Immature natural killer cell (primary cell): ENCODE data around the gene ENG. TPM values are rescaled to one million over a fixed set of nuclear protein-coding genes. Genes with fewer than 3 reads are reported as not detected.

Experiments
- DNase-seq, 3 donors: peaks; one replicate each; pipeline ENCODE4 v3.0.0; 2022; ENCODE audit warnings: mixed read lengths in 1 of 3
- H3K27ac Mint-ChIP-seq, 6 donors: one replicate each; pipeline ENCODE4 v1.8.0; 2020; ENCODE audit warnings: mixed read lengths in 6 of 6, mild to moderate bottlenecking in 5 of 6, inconsistent platforms in 4 of 6, moderate library complexity in 3 of 6
- H3K27me3 Mint-ChIP-seq, 3 donors: one replicate each; pipeline ENCODE4 v1.8.0; 2020 to 2021; ENCODE audit warnings: low read depth in 3 of 3, mild to moderate bottlenecking in 3 of 3, mixed read lengths in 3 of 3, moderate library complexity in 3 of 3, inconsistent platforms in 1 of 3
- H3K36me3 Mint-ChIP-seq, 3 donors: one replicate each; pipeline ENCODE4 v1.8.0; 2020; ENCODE audit warnings: mixed read lengths in 3 of 3, inconsistent platforms in 2 of 3, mild to moderate bottlenecking in 2 of 3
- H3K4me1 Mint-ChIP-seq, 2 donors: one replicate each; pipeline ENCODE4 v1.8.0; 2020; ENCODE audit warnings: inconsistent platforms in 2 of 2, mild to moderate bottlenecking in 2 of 2, mixed read lengths in 2 of 2, moderate library complexity in 1 of 2
- H3K4me3 Mint-ChIP-seq, 5 donors: one replicate each; pipeline ENCODE4 v1.8.0; 2020; ENCODE audit warnings: mild to moderate bottlenecking in 5 of 5, mixed read lengths in 5 of 5, inconsistent platforms in 3 of 5, moderate library complexity in 3 of 5
- H3K9me3 Mint-ChIP-seq, 6 donors: one replicate each; pipeline ENCODE4 v1.8.0; 2020; ENCODE audit warnings: mild to moderate bottlenecking in 6 of 6, mixed read lengths in 6 of 6, inconsistent platforms in 4 of 6, moderate library complexity in 3 of 6
- polyA plus RNA-seq, 3 donors: library from polyadenylated mRNA; unstranded; fragments of 300-500 nt; fragmentation: Illumina TruSeq; gene quantifications; one replicate each; pipeline ENCODE4 v1.2.3, GENCODE V29; 2021

The ENG gene
- polyA plus RNA-seq, 3 donors from 2014 or later = 7.2 to 12.1 (median 8.6) TPM

DNA sequence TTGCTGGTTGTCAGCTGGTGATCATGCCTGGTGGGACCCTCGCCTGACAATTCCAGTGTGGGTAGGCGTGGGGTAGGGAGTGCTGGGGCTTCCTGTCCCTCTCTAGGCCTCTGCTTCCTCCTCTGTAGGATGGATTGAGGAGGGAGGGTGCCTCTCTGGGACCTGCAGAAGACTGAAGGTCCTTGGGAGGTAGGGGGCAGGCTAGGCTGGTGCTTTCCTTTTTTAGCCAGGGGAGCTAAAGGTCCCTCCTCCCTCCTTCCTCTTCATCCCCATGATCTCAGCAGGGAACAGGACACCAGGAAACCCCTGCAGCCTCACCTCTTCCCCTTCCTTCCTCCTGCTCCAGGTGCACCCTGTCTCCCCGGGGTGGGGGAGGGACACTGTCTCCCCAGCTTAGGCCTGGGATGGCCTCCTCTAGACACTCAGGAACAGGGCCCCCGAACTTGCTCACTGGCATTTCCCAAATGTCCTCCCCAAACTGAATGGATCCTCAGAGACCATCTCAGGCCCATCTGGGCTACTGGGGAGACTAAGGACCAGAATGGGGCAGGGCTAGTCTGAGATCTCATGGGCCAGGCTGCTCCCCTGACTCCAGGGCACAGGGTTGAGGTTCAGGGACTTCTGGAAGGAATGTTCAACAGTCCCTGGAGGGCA, 84.4 kb downstream of the ENG start:
- Mint-ChIP-seq H3K4me3 (peak overlapping the region; percentile 86 to 91 (median 89)), H3K4me1 (peaks cover 76 to 80% of the 10 kb centered on the region in 2 donors), H3K36me3 (peaks cover 10 to 35% (median 20%) of the 10 kb centered on the region in 3 donors), H3K9me3 (no peaks in the 10 kb centered on the region), H3K27ac (peak overlapping the region; percentile 94 to 98 (median 97)), H3K27me3 (peaks cover 0 to 7% (median 0%) of the 10 kb centered on the region in 3 donors)
- DNase-seq = no peak

DNA sequence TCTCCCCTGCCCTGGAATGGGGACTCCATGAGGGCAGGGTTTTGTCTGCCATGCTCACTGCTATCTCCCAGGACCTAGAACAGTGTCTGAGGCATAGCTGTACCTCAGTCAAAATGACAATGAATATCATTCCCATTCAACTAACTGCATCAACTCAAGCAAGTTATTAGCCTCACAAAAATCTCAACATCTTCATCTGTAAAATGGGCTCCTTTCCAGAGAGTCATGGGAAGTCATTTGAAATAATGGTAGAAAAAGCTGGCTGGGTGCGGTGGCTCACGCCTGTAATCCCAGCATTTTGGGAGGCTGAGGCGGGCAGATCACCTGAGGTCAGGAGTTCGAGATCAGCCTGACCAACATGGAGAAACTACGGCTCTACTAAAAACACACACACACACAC, 85.4 kb downstream of the ENG start:
- Mint-ChIP-seq H3K27me3 (peaks cover 0 to 7% (median 0%) of the 10 kb centered on the region in 3 donors), H3K4me3 (peak overlapping the region; percentile 38 to 86 (median 60)), H3K27ac (peak overlapping the region; percentile 76 to 98 (median 95)), H3K4me1 (peaks cover 78 to 82% of the 10 kb centered on the region in 2 donors), H3K9me3 (no peaks in the 10 kb centered on the region), H3K36me3 (peaks cover 11 to 36% (median 18%) of the 10 kb centered on the region in 3 donors)
- no peak for DNase-seq

DNA sequence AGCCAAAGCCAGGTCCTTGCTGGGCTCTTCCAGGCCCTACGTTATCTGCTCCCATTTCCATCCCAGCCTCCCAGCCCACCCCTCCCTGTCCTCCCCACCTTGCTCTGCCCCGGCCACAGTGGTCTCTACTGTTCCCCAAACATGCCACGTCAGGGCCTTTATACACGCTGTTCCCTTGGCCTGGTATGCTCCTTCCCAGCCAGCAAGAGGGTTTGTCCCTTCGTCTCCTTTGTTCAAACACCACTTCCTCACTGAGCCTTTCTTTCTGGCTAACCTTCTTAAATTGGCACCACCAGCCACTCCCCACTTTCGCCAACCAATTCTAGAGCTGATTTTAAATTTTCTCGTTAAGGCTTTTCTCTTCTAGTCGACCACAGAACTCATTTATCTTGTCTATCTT, 85.8 kb downstream of the ENG start:
- H3K27me3 Mint-ChIP-seq = peaks cover 0 to 7% (median 0%) of the 10 kb centered on the region in 3 donors
- H3K4me1 Mint-ChIP-seq = peaks cover 79 to 83% of the 10 kb centered on the region in 2 donors
- H3K4me3 Mint-ChIP-seq = peak overlapping the region; percentile 38 to 86 (median 60)
- peak overlapping the region; percentile 76 to 98 (median 95) for H3K27ac Mint-ChIP-seq
- H3K9me3 Mint-ChIP-seq = no peaks in the 10 kb centered on the region
- no peak for DNase-seq
- peaks cover 11 to 36% (median 16%) of the 10 kb centered on the region in 3 donors for H3K36me3 Mint-ChIP-seq

DNA sequence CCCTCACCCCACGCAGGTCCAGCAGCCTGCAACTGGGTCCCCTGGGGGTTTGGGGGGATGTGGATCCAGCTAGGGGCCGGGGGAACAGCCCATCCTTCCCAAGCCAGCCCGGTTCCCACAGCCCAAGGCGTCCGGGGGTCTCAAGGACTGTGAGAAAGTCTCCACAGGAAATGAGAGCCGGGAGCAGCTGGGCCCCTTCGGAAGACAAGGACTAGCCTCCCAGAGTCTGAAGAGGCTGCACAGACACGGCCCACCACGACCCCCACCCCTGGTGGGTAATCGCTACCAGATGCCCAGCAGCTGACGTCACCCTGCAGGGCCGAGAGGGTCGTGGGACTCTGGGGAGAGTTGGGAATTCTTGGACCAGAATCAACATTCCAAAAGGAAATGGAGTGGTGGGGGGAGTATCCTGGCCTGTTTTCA, 86.5 kb downstream of the ENG start:
- Mint-ChIP-seq H3K4me3 (peak overlapping the region in 3 of 5 donors; percentile 33 to 64 (median 46)), H3K4me1 (peaks cover 87 to 88% of the 10 kb centered on the region in 2 donors), H3K27me3 (peaks cover 0 to 7% (median 0%) of the 10 kb centered on the region in 3 donors), H3K27ac (peak overlapping the region; percentile 89 to 98 (median 96)), H3K9me3 (no peaks in the 10 kb centered on the region), H3K36me3 (peaks cover 11 to 40% (median 13%) of the 10 kb centered on the region in 3 donors)
- DNase-seq = no peak

DNA sequence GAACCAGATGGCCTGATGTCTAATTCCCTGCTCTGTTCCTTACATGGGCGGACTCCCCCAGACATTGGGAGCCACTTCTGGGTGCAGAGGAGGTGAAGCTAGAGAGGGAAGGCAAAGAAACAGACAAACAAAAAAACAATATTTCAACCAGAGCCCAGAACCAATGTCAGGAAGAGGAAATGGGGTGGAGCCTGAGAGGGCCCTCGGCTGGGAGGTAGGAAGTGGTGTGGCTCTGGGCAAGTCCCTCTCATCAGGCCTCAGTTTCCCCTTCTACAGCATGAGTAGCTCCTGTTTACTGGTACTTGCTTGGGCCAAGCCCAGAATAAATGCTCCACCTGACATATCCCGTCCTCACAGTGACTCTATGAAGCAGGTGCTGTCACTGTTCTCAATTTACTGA, 87.0 kb downstream of the ENG start:
- H3K4me1 Mint-ChIP-seq = peaks cover 92% of the 10 kb centered on the region in 2 donors
- H3K4me3 Mint-ChIP-seq = peak overlapping the region; percentile 46 to 84 (median 64)
- H3K9me3 Mint-ChIP-seq = no peaks in the 10 kb centered on the region
- H3K27ac Mint-ChIP-seq = peak overlapping the region; percentile 69 to 96 (median 92)
- H3K36me3 Mint-ChIP-seq = peaks cover 11 to 40% (median 12%) of the 10 kb centered on the region in 3 donors
- DNase-seq = no peak
- peaks cover 0 to 7% (median 0%) of the 10 kb centered on the region in 3 donors for H3K27me3 Mint-ChIP-seq

DNA sequence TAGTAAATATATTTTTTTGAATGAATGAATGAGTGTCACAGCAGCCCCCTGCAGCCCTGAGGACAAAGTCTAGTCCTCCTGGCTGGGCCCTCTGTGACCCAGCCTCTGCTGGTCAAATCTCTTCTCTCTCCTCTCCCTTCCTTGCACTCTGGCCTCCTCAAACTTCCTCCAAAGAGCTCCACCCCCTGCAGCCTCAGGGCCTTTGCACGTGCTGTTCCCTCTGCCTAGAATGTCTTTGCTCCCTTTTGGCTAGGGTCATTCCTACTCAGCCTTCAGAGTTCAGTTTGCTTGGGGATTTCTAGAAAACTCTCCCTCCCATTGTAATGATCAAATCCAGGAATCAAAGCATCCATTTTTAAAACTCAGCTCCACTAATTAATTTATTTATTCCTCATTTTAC, 89.0 kb downstream of the ENG start:
- H3K4me3 Mint-ChIP-seq = no peak overlapping the region
- H3K27me3 Mint-ChIP-seq = peaks cover 0 to 1% (median 0%) of the 10 kb centered on the region in 3 donors
- no peak for DNase-seq
- H3K36me3 Mint-ChIP-seq = peaks cover 11 to 40% (median 12%) of the 10 kb centered on the region in 3 donors
- H3K9me3 Mint-ChIP-seq = no peaks in the 10 kb centered on the region
- peaks cover 82 to 86% of the 10 kb centered on the region in 2 donors for H3K4me1 Mint-ChIP-seq
- H3K27ac Mint-ChIP-seq = peak overlapping the region; percentile 69 to 94 (median 88)

Other genes with a start within 250 kb of the ENG start
- under 1 TPM in 2 of 3 donors, not detected in 1; 0.59 to 0.99 TPM for gene STXBP1, start 242.4 kb downstream of the ENG start, polyA plus RNA-seq
- gene CFAP157, start 147.7 kb downstream of the ENG start, polyA plus RNA-seq = under 1 TPM in 2 of 3 donors, not detected in 1; 0.24 to 0.25 TPM
- gene PTRH1, start 139.0 kb downstream of the ENG start, polyA plus RNA-seq = 10 to 100 TPM; 36.6 to 40.6 (median 39.7) TPM
- gene TTC16, start 138.6 kb downstream of the ENG start, polyA plus RNA-seq = 1 to 10 TPM in 2 of 3 donors, not detected in 1; 1.3 to 2.4 TPM
- gene TOR2A, start 119.4 kb downstream of the ENG start, polyA plus RNA-seq = 10 to 100 TPM; 38.9 to 55.1 (median 49.9) TPM
- gene SH2D3C, start 76.0 kb downstream of the ENG start, polyA plus RNA-seq = 10 to 100 TPM; 16.9 to 86.2 (median 18.7) TPM
- 10 to 100 TPM; 44.6 to 83.1 (median 58.1) TPM for gene CDK9, start 68.6 kb downstream of the ENG start, polyA plus RNA-seq
- 10 to 100 TPM; 77.3 to 97.7 (median 89.1) TPM for gene FPGS, start 51.8 kb downstream of the ENG start, polyA plus RNA-seq
- 1 to 10 TPM in 1 of 3 donors, under 1 TPM in 1, not detected in 1; 0.12 to 1.0 TPM for gene AK1, start 23.0 kb upstream of the ENG start, polyA plus RNA-seq
- gene ST6GALNAC6, start 44.9 kb upstream of the ENG start, polyA plus RNA-seq = 10 to 100 TPM; 84.0 to 97.8 (median 94.1) TPM
- gene ST6GALNAC4, start 62.4 kb upstream of the ENG start, polyA plus RNA-seq = 10 to 100 TPM in 1 of 3 donors, 1 to 10 TPM in 2; 8.7 to 20.1 (median 9.1) TPM
- gene PIP5KL1, start 76.1 kb upstream of the ENG start, polyA plus RNA-seq = under 1 TPM in 2 of 3 donors, not detected in 1; 0.14 to 0.18 TPM
- gene DPM2, start 83.2 kb upstream of the ENG start, polyA plus RNA-seq = 10 to 100 TPM; 48.0 to 79.7 (median 59.8) TPM
- gene EEIG1, start 126.3 kb upstream of the ENG start, polyA plus RNA-seq = 10 to 100 TPM in 2 of 3 donors, 1 to 10 TPM in 1; 7.6 to 19.6 (median 14.7) TPM
- gene NAIF1, start 212.7 kb upstream of the ENG start, polyA plus RNA-seq = 10 to 100 TPM in 2 of 3 donors, 1 to 10 TPM in 1; 5.1 to 17.2 (median 10.5) TPM
- 1 to 10 TPM; 2.8 to 8.8 (median 4.9) TPM for gene SLC25A25, start 213.6 kb upstream of the ENG start, polyA plus RNA-seq